HepG2 (cell line): ENCODE results near the gene FCMR. TPM values are rescaled to one million over a fixed set of nuclear protein-coding genes. Genes with fewer than 3 reads are reported as not detected.

Source experiments
- FOXK1 ChIP-seq: sonication (generic); formaldehyde crosslinking; IDR thresholded peaks from 2 replicates; pipeline ENCODE4 v1.4.0; 2020; ENCODE audit warnings: low read depth, missing genetic modification reagents, borderline replicate concordance
- GRHL1 ChIP-seq: sonication (generic); formaldehyde crosslinking; conservative IDR thresholded peaks from 2 replicates; pipeline ENCODE4 v1.8.0; 2022; ENCODE audit warnings: missing genetic modification reagents
- HNRNPUL1 ChIP-seq: fragments of 200-400 bp; formaldehyde crosslinking; IDR thresholded peaks from 2 replicates; pipeline ENCODE4 v1.6.1; 2017; ENCODE audit warnings: low read depth, mild to moderate bottlenecking, low read length, moderate library complexity
- KIAA2018 ChIP-seq: sonication (generic); formaldehyde crosslinking; IDR thresholded peaks from 2 replicates; pipeline ENCODE4 v1.5.0; 2020; ENCODE audit warnings: mild to moderate bottlenecking, missing genetic modification reagents, borderline replicate concordance
- MTERF4 ChIP-seq: sonication (generic); formaldehyde crosslinking; IDR thresholded peaks from 2 replicates; pipeline ENCODE4 v1.8.0; 2023; ENCODE audit warnings: mild to moderate bottlenecking, missing genetic modification reagents
- NFYC ChIP-seq: IDR thresholded peaks from 2 replicates; pipeline ENCODE4 v1.6.1; 2016; ENCODE audit warnings: missing genetic modification reagents, missing compliant biosample characterization
- RFX5 ChIP-seq: IDR thresholded peaks from 2 replicates; pipeline ENCODE4 v1.6.1; 2011; ENCODE audit warnings: low read depth, low read length, improper control_type of control experiment
- STAT5B ChIP-seq: sonication (generic); formaldehyde crosslinking; IDR thresholded peaks from 2 replicates; pipeline ENCODE4 v1.4.0; 2020; ENCODE audit warnings: missing genetic modification reagents
- TBX3 ChIP-seq: fragments of 450-650 bp; IDR thresholded peaks from 2 replicates; pipeline ENCODE4 v1.6.1; 2017; ENCODE audit warnings: antibody characterized with exemption, mild to moderate bottlenecking, inconsistent platforms, borderline replicate concordance
- TP53 ChIP-seq: sonication (generic); formaldehyde crosslinking; conservative IDR thresholded peaks from 2 replicates; pipeline ENCODE4 v1.4.0; 2020; ENCODE audit warnings: missing genetic modification reagents
- ZEB1 ChIP-seq: IDR thresholded peaks from 2 replicates; pipeline ENCODE4 v1.6.1; 2012; ENCODE audit warnings: mild to moderate bottlenecking, low read depth, inconsistent platforms; ENCODE audit not compliant: insufficient replicate concordance
- ZNF224 ChIP-seq: sonication (generic); formaldehyde crosslinking; IDR thresholded peaks from 2 replicates; pipeline ENCODE4 v1.5.0; 2020; ENCODE audit warnings: mild to moderate bottlenecking, missing genetic modification reagents
- ZNF24 ChIP-seq: fragments of 450-650 bp; IDR thresholded peaks from 2 replicates; pipeline ENCODE4 v1.6.1; 2017; ENCODE audit warnings: antibody characterized with exemption, mild to moderate bottlenecking
- ZNF280B ChIP-seq: sonication (generic); formaldehyde crosslinking; IDR thresholded peaks from 2 replicates; pipeline ENCODE4 v1.5.0; 2020; ENCODE audit warnings: missing genetic modification reagents, mild to moderate bottlenecking, borderline replicate concordance
- ZNF446 ChIP-seq: sonication (generic); formaldehyde crosslinking; IDR thresholded peaks from 2 replicates; pipeline ENCODE4 v1.5.0; 2020; ENCODE audit warnings: mild to moderate bottlenecking, missing genetic modification reagents
- ZNF547 ChIP-seq: sonication (generic); formaldehyde crosslinking; IDR thresholded peaks from 2 replicates; pipeline ENCODE4 v1.5.1; 2020; ENCODE audit warnings: mild to moderate bottlenecking, missing genetic modification reagents
- ZNF577 ChIP-seq: sonication (generic); formaldehyde crosslinking; IDR thresholded peaks from 2 replicates; pipeline ENCODE4 v1.4.0; 2020; ENCODE audit warnings: mild to moderate bottlenecking, low read depth, missing genetic modification reagents, borderline replicate concordance
- ZSCAN29 ChIP-seq: sonication (generic); formaldehyde crosslinking; conservative IDR thresholded peaks from 2 replicates; pipeline ENCODE4 v1.4.0; 2020; ENCODE audit warnings: mild to moderate bottlenecking, missing genetic modification reagents
- polyA plus RNA-seq, 8 experiments: library from polyadenylated mRNA; depleted of rRNA in 3 of 8; stranded (reverse) in 7 of 8; unstranded in 1 of 8; fragments of >200 nt; fragmentation: Illumina TruSeq in 4 of 8; extraction: Trizol in 4 of 8; gene quantifications; 2 replicates each; pipeline versions ENCODE4 v1.2.1 to v1.2.3, GENCODE V29; 2011 to 2016; ENCODE audit warnings: low read depth in 4 of 8, missing spikeins in 1 of 8, mixed read lengths in 1 of 8; ENCODE audit not compliant: insufficient read depth in 1 of 8
- total RNA-seq, 5 experiments: library from RNA; depleted of rRNA; stranded (reverse); fragments of >200 nt; fragmentation: Illumina TruSeq; extraction: Trizol; gene quantifications; 2 replicates each; pipeline ENCODE4 v1.2.3, GENCODE V29; 2016; ENCODE audit warnings: low read depth in 1 of 5

FCMR gene
- total and polyA plus RNA-seq, 2 of the 13 experiments (the other 11 are each of a cell fraction or from before 2014, with no cell fraction given), result not detected

GRCh38 chr1:206935491-206936067, 13.8 kb upstream of the FCMR start (continued):
- no peak for TF ChIP-seq KIAA2018 (CRISPR knock-in tag)
- TF ChIP-seq ZNF446 (CRISPR knock-in tag), result no peak
- TF ChIP-seq ZNF280B (CRISPR knock-in tag), result no peak
- TF ChIP-seq ZSCAN29 (CRISPR knock-in tag), result no peak
- no peak for TF ChIP-seq TBX3
- TF ChIP-seq FOXK1 (CRISPR knock-in tag), result no peak
- no peak for TF ChIP-seq RFX5
- TF ChIP-seq TP53, result no peak
- no peak for TF ChIP-seq STAT5B
- TF ChIP-seq HNRNPUL1, result no peak
- TF ChIP-seq ZNF547, result no peak
- no peak for TF ChIP-seq NFYC (CRISPR knock-in tag)
- TF ChIP-seq ZNF224 (CRISPR knock-in tag), result no peak
- TF ChIP-seq ZNF24, result no peak
- no peak for TF ChIP-seq GRHL1 (CRISPR knock-in tag)
- TF ChIP-seq MTERF4 (CRISPR knock-in tag), result no peak
- TF ChIP-seq ZEB1, result no peak
- no peak for TF ChIP-seq ZNF577
